GM12878 (cell line): ENCODE results near the gene SYT3. TPM values are rescaled to one million over a fixed set of nuclear protein-coding genes. Genes with fewer than 3 reads are reported as not detected.

ENCODE experiments used
- ATAC-seq: fragments of 200-7000 bp; cut with Tn5 transposase; 3 replicates; pipeline ENCODE4 v1.9.1; 2020; ENCODE audit warnings: mild to moderate bottlenecking, moderate library complexity
- BruUV-seq: library from RNA; stranded (reverse); fragments of 400-500 nt; replicated peaks from 2 replicates; lab custom pipeline; 2021; lab: Mats Ljungman, UMichigan
- CTCF ChIA-PET: fragments of 300-600 bp; sonication (Branson Sonifier 250); formaldehyde crosslinking; extraction: SDS; loops from one replicate; lab custom pipeline; 2021; ENCODE audit warnings: inconsistent platforms; lab: Yijun Ruan, JAX
- POLR2A ChIA-PET: fragments of 350-600 bp; formaldehyde crosslinking; extraction: SDS; loops from one replicate; lab custom pipeline; 2021; ENCODE audit warnings: inconsistent platforms; lab: Charles Lee
- RAD21 ChIA-PET: fragments of 300-600 bp; sonication (Branson Sonifier 250); formaldehyde crosslinking; loops from one replicate; lab custom pipeline; 2023; ENCODE audit warnings: antibody characterized with exemption; ENCODE audit not compliant: unreplicated experiment; lab: Charles Lee
- SMC1A ChIA-PET: fragments of 300-600 bp; sonication (Branson Sonifier 250); formaldehyde crosslinking; loops from one replicate; lab custom pipeline; 2023; ENCODE audit not compliant: unreplicated experiment, uncharacterized antibody; lab: Charles Lee
- DNase-seq: peaks from one replicate; pipeline ENCODE4 v3.0.0-alpha.2; 2011; ENCODE audit warnings: low read depth, low spot score
- FAIRE-seq: peaks from 3 replicates; lab custom pipeline; 2011; peaks lifted over from hg19 to GRCh38; lab: Jason Lieb, UNC
- H2AFZ ChIP-seq: 2 replicates; pipeline ENCODE4 v1.6.0; 2011; ENCODE audit warnings: low read depth, low read length, control low read depth; ENCODE audit not compliant: control insufficient read depth
- H3K27ac ChIP-seq: 2 replicates; pipeline ENCODE4 v1.5.1; 2011; ENCODE audit warnings: control low read depth; ENCODE audit not compliant: control insufficient read depth, insufficient read depth
- H3K27me3 ChIP-seq, 2 experiments: replicated peaks in 1 of 2; 2 replicates each; pipeline versions ENCODE4 v1.6.0 to v1.6.1; 2011; ENCODE audit warnings: low read length in 1 of 2; ENCODE audit not compliant: control insufficient read depth in 2 of 2, insufficient read depth in 2 of 2
- H3K36me3 ChIP-seq, 2 experiments: 2 replicates each; pipeline ENCODE4 v1.5.1; 2011; ENCODE audit warnings: low read length in 1 of 2; ENCODE audit not compliant: control insufficient read depth in 2 of 2, insufficient read depth in 2 of 2
- H3K4me1 ChIP-seq: 2 replicates; pipeline ENCODE4 v1.6.1; 2011; ENCODE audit warnings: mild to moderate bottlenecking, low read length, moderate library complexity, mixed read lengths; ENCODE audit not compliant: control insufficient read depth, insufficient read depth
- H3K4me2 ChIP-seq: 2 replicates; pipeline ENCODE4 v1.6.0; 2011; ENCODE audit warnings: control low read depth; ENCODE audit not compliant: control insufficient read depth, insufficient read depth
- H3K4me3 ChIP-seq: fragments of 200-600 bp; sonication (generic); 2 replicates; pipeline ENCODE4 v1.5.1; 2016
- H3K79me2 ChIP-seq: 2 replicates; pipeline ENCODE4 v1.6.0; 2011; ENCODE audit warnings: low read length; ENCODE audit not compliant: control insufficient read depth, insufficient read depth
- H3K9ac ChIP-seq: 2 replicates; pipeline ENCODE4 v1.8.0; 2011; ENCODE audit warnings: low read length, control low read depth, mixed read lengths; ENCODE audit not compliant: control insufficient read depth, insufficient read depth
- H3K9me3 ChIP-seq: replicated peaks from 3 replicates; pipeline ENCODE4 v1.5.1; 2011; ENCODE audit warnings: mild to moderate bottlenecking, low read length; ENCODE audit not compliant: control insufficient read depth, insufficient read depth
- H4K20me1 ChIP-seq: 2 replicates; pipeline ENCODE4 v1.6.0; 2011; ENCODE audit not compliant: control insufficient read depth, insufficient read depth
- CEBPB ChIP-seq, 2 experiments: fragments of 150-350 bp in 1 of 2; IDR thresholded peaks; 2 replicates each; pipeline ENCODE4 v1.6.1; 2012 to 2014; ENCODE audit warnings: low read depth in 2 of 2, low read length in 2 of 2, borderline replicate concordance in 1 of 2, inconsistent platforms in 1 of 2
- DPF2 ChIP-seq: fragments of 450-650 bp; IDR thresholded peaks from 2 replicates; pipeline ENCODE4 v1.6.1; 2017; ENCODE audit warnings: mild to moderate bottlenecking
- NFIC ChIP-seq: IDR thresholded peaks from 2 replicates; pipeline ENCODE4 v1.6.1; 2012; ENCODE audit warnings: low read depth, mild to moderate bottlenecking, inconsistent platforms, low read length, moderate library complexity
- PBX3 ChIP-seq: IDR thresholded peaks from 2 replicates; pipeline ENCODE4 v1.6.1; 2011; ENCODE audit warnings: mild to moderate bottlenecking, low read depth, low read length, moderate library complexity; ENCODE audit not compliant: insufficient replicate concordance
- PKNOX1 ChIP-seq: fragments of 450-650 bp; IDR thresholded peaks from 2 replicates; pipeline ENCODE4 v1.6.1; 2016; ENCODE audit warnings: mild to moderate bottlenecking
- POLR2A ChIP-seq: IDR thresholded peaks from 2 replicates; pipeline ENCODE4 v1.6.1; 2011; ENCODE audit warnings: low read depth, mild to moderate bottlenecking, low read length
- POLR2AphosphoS5 ChIP-seq: IDR thresholded peaks from 2 replicates; pipeline ENCODE4 v1.6.1; 2011; ENCODE audit warnings: mild to moderate bottlenecking, low read length, inconsistent platforms
- RAD21 ChIP-seq: IDR thresholded peaks from 2 replicates; pipeline ENCODE4 v1.6.1; 2011; ENCODE audit warnings: mild to moderate bottlenecking, low read depth, low read length, moderate library complexity; ENCODE audit not compliant: insufficient read depth
- TCF3 ChIP-seq: IDR thresholded peaks from 2 replicates; pipeline ENCODE4 v1.6.1; 2012; ENCODE audit warnings: low read depth, mild to moderate bottlenecking, low read length, borderline replicate concordance; ENCODE audit not compliant: insufficient read depth
- ZNF24 ChIP-seq: fragments of 450-650 bp; IDR thresholded peaks from 2 replicates; pipeline ENCODE4 v1.6.1; 2017; ENCODE audit warnings: antibody characterized with exemption, mild to moderate bottlenecking
- ZNF384 ChIP-seq: IDR thresholded peaks from 2 replicates; pipeline ENCODE4 v1.6.1; 2012; ENCODE audit warnings: low read depth, mild to moderate bottlenecking, low read length, improper control_type of control experiment, borderline replicate concordance
- WGBS: methylation state at CpG from one replicate; pipeline ENCODE4 v1.1.6; 2016; ENCODE audit warnings: low lambda C conversion rate; ENCODE audit not compliant: insufficient replicate concordance, insufficient coverage; ENCODE audit errors: missing lambda C conversion rate; 5-methylcytosine and 5-hydroxymethylcytosine counted together
- in situ Hi-C: fragments of 300-500 bp; cut with MboI; formaldehyde crosslinking; loops from 9 replicates; pipeline ENCODE4 v1.14.3; 2018; ENCODE audit warnings: mixed read lengths
- intact Hi-C: fragments of 100-400 bp; cut with micrococcal nuclease; formaldehyde crosslinking; loops from one replicate; pipeline ENCODE4 v1.14.2; 2022; ENCODE audit not compliant: unreplicated experiment
- polyA plus RNA-seq, 11 experiments: library from polyadenylated mRNA; depleted of rRNA in 4 of 11; unstranded in 6 of 11; stranded (reverse) in 5 of 11; fragments of >200 nt; fragmentation: Nextera tagmentation in 4 of 11; fragmentation: Illumina TruSeq in 1 of 11; extraction: Ambion mirVana in 4 of 11; extraction: Trizol in 1 of 11; gene quantifications; 1 replicate in 1 of 11; 2 replicates in 10 of 11; pipeline versions ENCODE4 v1.2.1 to v1.2.3, GENCODE V29; 2011 to 2016; ENCODE audit warnings: inconsistent platforms in 2 of 11, missing spikeins in 2 of 11, low read depth in 1 of 11
- total RNA-seq, 4 experiments: library from RNA; depleted of rRNA in 3 of 4; stranded (reverse); fragments of >200 nt in 3 of 4; fragmentation: Illumina TruSeq in 1 of 4; extraction: Trizol in 1 of 4; gene quantifications; 2 replicates each; pipeline versions ENCODE4 v1.2.1 to v1.2.3, GENCODE V29; 2013 to 2021

Gene SYT3
- total and polyA plus RNA-seq, 10 of the 15 experiments (the other 5 are each of a cell fraction or from before 2014, with no cell fraction given) = 0.05 to 0.18 TPM; not detected in 8

GRCh38 chr19:50677636-50678035 is 38.0 kb upstream of the SYT3 start:
- intact Hi-C loops = no loop called here
- no TSS peak for BruUV-seq
- H3K27ac ChIP-seq = no peak overlapping the region
- in situ Hi-C loops = no loop called here
- RAD21 ChIA-PET = no interaction called here
- H3K9me3 ChIP-seq = no peaks in the 10 kb centered on the region; the same call in 1 of the 3 replicates
- H3K4me3 ChIP-seq = no peak overlapping the region
- CTCF ChIA-PET = no interaction called here
- POLR2A ChIA-PET = no interaction called here
- SMC1A ChIA-PET = no interaction called here
- TF ChIP-seq CEBPB (IDR thresholded peaks at IDR 0.05; ENCODE audit: borderline replicate concordance in 1 of 2, low read depth in 2 of 2, low read length in 2 of 2) (no peak), NFIC (no peak), POLR2AphosphoS5 (no peak), ZNF384 (no peak), POLR2A (no peak), TCF3 (no peak)
- H3K36me3 ChIP-seq = no peaks in the 10 kb centered on the region
- FAIRE-seq (no peak), DNase-seq (no peak), ATAC-seq (no peak)
- no peak overlapping the region for H3K9ac ChIP-seq
- no peaks in the 10 kb centered on the region for H4K20me1 ChIP-seq
- no peak overlapping the region for H2AFZ ChIP-seq
- peaks cover 4 to 6% of the 10 kb centered on the region in 2 experiments; a peak in 2 of 4 replicates for H3K27me3 ChIP-seq
- 15% methylated on average over 5 of the region's 5 CpGs for WGBS
- no peak overlapping the region for H3K4me2 ChIP-seq
- H3K4me1 ChIP-seq = peaks cover 2% of the 10 kb centered on the region; the same call in 1 of the 2 replicates
- no peaks in the 10 kb centered on the region for H3K79me2 ChIP-seq

- H3K27me3 ChIP-seq = peaks cover 4 to 6% of the 10 kb centered on the region in 2 experiments; a peak in 3 of 4 replicates
- DNase-seq = no peak
- CTCF ChIA-PET = no interaction called here
Measured at GRCh38 chr19:50676625-50677197, 37.0 kb upstream of the SYT3 start.

More at GRCh38 chr19:50676625-50677197, 37.0 kb upstream of the SYT3 start:
- Histone ChIP-seq H3K4me2 (no peak overlapping the region), H3K4me3 (no peak overlapping the region), H3K4me1 (peaks cover 2% of the 10 kb centered on the region; the same call in 1 of the 2 replicates), H2AFZ (no peak overlapping the region), H4K20me1 (no peaks in the 10 kb centered on the region), H3K36me3 (no peaks in the 10 kb centered on the region), H3K79me2 (no peaks in the 10 kb centered on the region), H3K27ac (no peak overlapping the region), H3K9me3 (no peaks in the 10 kb centered on the region; the same call in 1 of the 3 replicates), H3K9ac (no peak overlapping the region)
- FAIRE-seq = no peak
- ChIA-PET RAD21 (no interaction called here), SMC1A (no interaction called here), POLR2A (no interaction called here)
- TF ChIP-seq DPF2 (no peak), ZNF24 (no peak), RAD21 (no peak), PBX3 (no peak), PKNOX1 (no peak)
- intact Hi-C loops = no loop called here
- ATAC-seq = no peak
- 33% methylated on average over 1 of the region's 1 CpG for WGBS
- no TSS peak for BruUV-seq
- in situ Hi-C loops = no loop called here
